OCI-LY1 (cell line): ENCODE measurements around the gene DIPK1B.

ENCODE experiments used
- H2AFZ ChIP-seq: fragments of 200-600 bp; sonication (generic), shearing (Covaris generic); 2 replicates; pipeline ENCODE4 v1.6.0; 2014; ENCODE audit warnings: antibody characterized with exemption, mild to moderate bottlenecking, low read length
- H3F3A ChIP-seq: fragments of 200-600 bp; sonication (generic), shearing (Covaris generic); 2 replicates; pipeline ENCODE4 v1.6.0; 2014; ENCODE audit warnings: mild to moderate bottlenecking, antibody characterized with exemption, low read length, moderate library complexity; ENCODE audit not compliant: insufficient read depth
- H3K27ac ChIP-seq: fragments of 200-600 bp; sonication (generic); 2 replicates; pipeline ENCODE4 v1.5.1; 2014; ENCODE audit warnings: low read length, mixed run types, mild to moderate bottlenecking, low read depth; ENCODE audit not compliant: poor library complexity, severe bottlenecking
- H3K27me3 ChIP-seq: fragments of 200-600 bp; sonication (generic); 2 replicates; pipeline ENCODE4 v1.6.0; 2014; ENCODE audit warnings: antibody characterized with exemption, mild to moderate bottlenecking, low read length, moderate library complexity; ENCODE audit not compliant: insufficient read depth
- H3K36me3 ChIP-seq: fragments of 200-600 bp; sonication (generic); 2 replicates; pipeline ENCODE4 v1.6.1; 2014; ENCODE audit warnings: mild to moderate bottlenecking, antibody characterized with exemption, low read length, moderate library complexity, mixed read lengths; ENCODE audit not compliant: insufficient read depth
- H3K4me1 ChIP-seq: fragments of 200-600 bp; sonication (generic); 2 replicates; pipeline ENCODE4 v1.5.1; 2014; ENCODE audit warnings: mild to moderate bottlenecking, low read length, moderate library complexity; ENCODE audit not compliant: insufficient read depth, severe bottlenecking
- H3K4me2 ChIP-seq: fragments of 200-600 bp; sonication (generic), shearing (Covaris generic); 2 replicates; pipeline ENCODE4 v1.6.1; 2014; ENCODE audit warnings: low read length
- H3K4me3 ChIP-seq: fragments of 200-600 bp; sonication (generic); 2 replicates; pipeline ENCODE4 v1.5.1; 2014; ENCODE audit warnings: low read length, low read depth, mild to moderate bottlenecking, mixed read lengths; ENCODE audit not compliant: poor library complexity, severe bottlenecking
- H3K79me2 ChIP-seq: fragments of 200-600 bp; shearing (Covaris generic); 2 replicates; pipeline ENCODE4 v1.6.1; 2016; ENCODE audit warnings: mixed run types, low read length, mixed read lengths; ENCODE audit not compliant: insufficient read depth
- H3K9ac ChIP-seq: fragments of 200-600 bp; sonication (generic), shearing (Covaris generic); 2 replicates; pipeline ENCODE4 v1.6.1; 2014; ENCODE audit warnings: mild to moderate bottlenecking, low read length, mixed read lengths
- H3K9me2 ChIP-seq: fragments of 200-600 bp; sonication (generic), shearing (Covaris generic); 2 replicates; pipeline ENCODE4 v1.6.1; 2014; ENCODE audit warnings: low read depth, mild to moderate bottlenecking, low read length, mixed read lengths
- H3K9me3 ChIP-seq: fragments of 200-600 bp; shearing (Covaris generic); 2 replicates; pipeline ENCODE4 v1.6.1; 2014; ENCODE audit warnings: low read length, mixed read lengths
- H4K20me1 ChIP-seq: fragments of 200-600 bp; sonication (generic), shearing (Covaris generic); 2 replicates; pipeline ENCODE4 v1.6.0; 2016; ENCODE audit warnings: mild to moderate bottlenecking, low read length; ENCODE audit not compliant: insufficient read depth
- EZH2 ChIP-seq: fragments of 200-600 bp; sonication (generic), shearing (Covaris generic); IDR thresholded peaks from 2 replicates; pipeline ENCODE4 v1.8.0; 2017; ENCODE audit warnings: borderline replicate concordance, mixed run types, mild to moderate bottlenecking, antibody characterized with exemption, low read length, moderate library complexity, mixed read lengths
- TF ChIP-seq, protein P1 (sequence below): fragments of 200-600 bp; sonication (generic), shearing (Covaris generic); IDR thresholded peaks from 2 replicates; pipeline ENCODE4 v1.5.1; 2017; ENCODE audit warnings: mild to moderate bottlenecking, antibody characterized with exemption, low read length, moderate library complexity, mixed read lengths

The DIPK1B gene

DNA sequence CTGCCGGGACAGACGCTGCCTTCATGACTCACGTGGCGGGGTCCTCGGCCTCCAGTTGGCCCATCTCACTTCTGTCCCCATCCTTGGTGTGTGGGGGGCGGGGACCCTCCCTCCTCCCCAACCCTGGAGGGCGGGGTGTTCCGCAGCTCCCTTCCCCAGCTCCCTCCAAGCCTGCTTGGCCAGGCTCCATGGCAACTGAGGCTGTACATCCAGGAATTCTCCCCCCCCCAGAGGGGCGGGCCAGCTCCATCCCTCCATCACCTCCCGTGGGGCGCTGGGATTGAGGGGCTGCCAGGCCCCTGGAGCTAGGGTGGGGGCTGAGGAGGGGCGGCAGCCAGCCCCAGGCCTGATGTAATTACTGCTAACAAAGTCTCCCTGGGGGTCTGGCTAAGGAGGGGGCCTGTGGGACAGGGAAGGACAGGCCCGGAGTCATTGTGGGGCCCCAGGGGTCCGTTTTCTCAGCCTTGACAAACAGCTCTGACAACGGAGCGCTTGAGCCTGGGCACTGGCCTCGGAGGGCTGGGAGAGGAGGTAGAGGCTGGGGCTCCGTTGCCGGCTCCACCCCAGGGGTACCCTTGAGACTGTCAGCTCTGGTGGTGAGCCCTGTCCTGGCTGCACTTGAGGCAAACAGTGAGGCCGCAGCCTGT lies 8.0 kb downstream of the DIPK1B start:
- Histone ChIP-seq H4K20me1 (no peaks in the 10 kb centered on the region), H3F3A (no peaks in the 10 kb centered on the region), H3K27ac (no peak overlapping the region), H3K4me2 (no peak overlapping the region), H3K79me2 (no peaks in the 10 kb centered on the region), H3K4me1 (no peaks in the 10 kb centered on the region), H3K9ac (no peak overlapping the region), H3K9me3 (no peaks in the 10 kb centered on the region), H3K27me3 (0 out of 2 replicates have a peak, but pooled peaks cover 8% of the 10 kb centered on the region), H2AFZ (no peak overlapping the region), H3K4me3 (no peak overlapping the region), H3K9me2 (no peaks in the 10 kb centered on the region), H3K36me3 (peaks cover 35% of the 10 kb centered on the region)
- TF ChIP-seq EZH2, result no peak
- TF ChIP-seq, protein P1, sequence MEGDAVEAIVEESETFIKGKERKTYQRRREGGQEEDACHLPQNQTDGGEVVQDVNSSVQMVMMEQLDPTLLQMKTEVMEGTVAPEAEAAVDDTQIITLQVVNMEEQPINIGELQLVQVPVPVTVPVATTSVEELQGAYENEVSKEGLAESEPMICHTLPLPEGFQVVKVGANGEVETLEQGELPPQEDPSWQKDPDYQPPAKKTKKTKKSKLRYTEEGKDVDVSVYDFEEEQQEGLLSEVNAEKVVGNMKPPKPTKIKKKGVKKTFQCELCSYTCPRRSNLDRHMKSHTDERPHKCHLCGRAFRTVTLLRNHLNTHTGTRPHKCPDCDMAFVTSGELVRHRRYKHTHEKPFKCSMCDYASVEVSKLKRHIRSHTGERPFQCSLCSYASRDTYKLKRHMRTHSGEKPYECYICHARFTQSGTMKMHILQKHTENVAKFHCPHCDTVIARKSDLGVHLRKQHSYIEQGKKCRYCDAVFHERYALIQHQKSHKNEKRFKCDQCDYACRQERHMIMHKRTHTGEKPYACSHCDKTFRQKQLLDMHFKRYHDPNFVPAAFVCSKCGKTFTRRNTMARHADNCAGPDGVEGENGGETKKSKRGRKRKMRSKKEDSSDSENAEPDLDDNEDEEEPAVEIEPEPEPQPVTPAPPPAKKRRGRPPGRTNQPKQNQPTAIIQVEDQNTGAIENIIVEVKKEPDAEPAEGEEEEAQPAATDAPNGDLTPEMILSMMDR, result no peak

DNA sequence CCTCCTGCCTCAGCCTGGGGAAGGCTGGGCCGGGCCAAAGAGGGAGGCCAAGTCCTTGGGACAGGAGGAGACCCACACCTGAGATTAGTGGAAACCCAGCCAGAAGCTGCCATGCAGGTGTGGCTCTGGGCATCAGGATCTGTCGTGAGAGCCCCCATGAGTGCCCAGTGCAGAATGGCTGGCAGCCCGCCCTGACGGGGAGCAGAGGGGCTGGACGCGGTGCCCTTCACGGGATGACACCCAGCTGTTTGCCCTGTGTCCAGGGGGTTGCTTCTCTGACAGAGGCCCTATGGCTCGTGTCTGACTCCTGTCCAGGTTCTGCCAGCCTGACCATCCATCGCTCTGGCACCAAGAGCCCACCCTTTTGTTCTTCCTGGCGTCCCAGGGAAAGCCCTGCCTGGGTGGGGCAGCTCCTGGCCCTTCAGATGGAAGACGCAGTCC lies 8.5 kb downstream of the DIPK1B start:
- no peak overlapping the region for H3K9ac ChIP-seq
- no peaks in the 10 kb centered on the region for H4K20me1 ChIP-seq
- H3F3A ChIP-seq, result no peaks in the 10 kb centered on the region
- 0 out of 2 replicates have a peak, but pooled peaks cover 8% of the 10 kb centered on the region for H3K27me3 ChIP-seq
- no peak overlapping the region for H2AFZ ChIP-seq
- H3K27ac ChIP-seq, result no peak overlapping the region
- H3K9me3 ChIP-seq, result no peaks in the 10 kb centered on the region
- peaks cover 5% of the 10 kb centered on the region for H3K4me1 ChIP-seq
- H3K9me2 ChIP-seq, result no peaks in the 10 kb centered on the region
- no peak overlapping the region for H3K4me2 ChIP-seq
- TF ChIP-seq, protein P1, result no peak
- no peak for TF ChIP-seq EZH2
- H3K4me3 ChIP-seq, result no peak overlapping the region
- peaks cover 40% of the 10 kb centered on the region for H3K36me3 ChIP-seq
- H3K79me2 ChIP-seq, result no peaks in the 10 kb centered on the region

GRCh38 chr9:136721339-136722092 lies 9.1 kb downstream of the DIPK1B start:
- no peaks in the 10 kb centered on the region for H3K9me2 ChIP-seq
- TF ChIP-seq EZH2, result no peak
- TF ChIP-seq, protein P1, result no peak
- H2AFZ ChIP-seq, result no peak overlapping the region
- H3K36me3 ChIP-seq, result peaks cover 46% of the 10 kb centered on the region
- H3K4me1 ChIP-seq, result peaks cover 11% of the 10 kb centered on the region
- no peaks in the 10 kb centered on the region for H3K79me2 ChIP-seq
- no peak overlapping the region for H3K9ac ChIP-seq
- no peaks in the 10 kb centered on the region for H3K9me3 ChIP-seq
- 0 out of 2 replicates have a peak, but pooled peaks cover 8% of the 10 kb centered on the region for H3K27me3 ChIP-seq
- H3K4me3 ChIP-seq, result no peak overlapping the region
- no peak overlapping the region for H3K27ac ChIP-seq
- H4K20me1 ChIP-seq, result no peaks in the 10 kb centered on the region
- no peak overlapping the region for H3K4me2 ChIP-seq
- no peaks in the 10 kb centered on the region for H3F3A ChIP-seq
